GM12801 (cell line): ENCODE measurements around the gene TOM1.

ENCODE experiments used
- CTCF ChIP-seq: IDR thresholded peaks from one replicate; pipeline ENCODE4 v1.5.1; 2011; ENCODE audit warnings: control low read depth; ENCODE audit not compliant: insufficient read length; ENCODE audit errors: extremely low read depth

TOM1 gene

GRCh38 chr22:35359380-35360065 lies 59.8 kb downstream of the TOM1 start:
- TF ChIP-seq CTCF = no peak

- no peak for TF ChIP-seq CTCF
Measured at GRCh38 chr22:35361001-35361558, 61.4 kb downstream of the TOM1 start.

- no peak for TF ChIP-seq CTCF
Measured at GRCh38 chr22:35363566-35364086, 63.9 kb downstream of the TOM1 start.

- TF ChIP-seq CTCF = no peak
Measured at GRCh38 chr22:35367331-35367886, 67.7 kb downstream of the TOM1 start.

GRCh38 chr22:35368386-35368785 lies 68.7 kb downstream of the TOM1 start:
- no peak for TF ChIP-seq CTCF

- TF ChIP-seq CTCF = no peak
Measured at GRCh38 chr22:35369996-35370395, 70.3 kb downstream of the TOM1 start.

- no peak for TF ChIP-seq CTCF
Measured at GRCh38 chr22:35373781-35374180, 74.1 kb downstream of the TOM1 start.
